ENCODE data around the gene BHLHE23.

BHLHE23 gene

DNA sequence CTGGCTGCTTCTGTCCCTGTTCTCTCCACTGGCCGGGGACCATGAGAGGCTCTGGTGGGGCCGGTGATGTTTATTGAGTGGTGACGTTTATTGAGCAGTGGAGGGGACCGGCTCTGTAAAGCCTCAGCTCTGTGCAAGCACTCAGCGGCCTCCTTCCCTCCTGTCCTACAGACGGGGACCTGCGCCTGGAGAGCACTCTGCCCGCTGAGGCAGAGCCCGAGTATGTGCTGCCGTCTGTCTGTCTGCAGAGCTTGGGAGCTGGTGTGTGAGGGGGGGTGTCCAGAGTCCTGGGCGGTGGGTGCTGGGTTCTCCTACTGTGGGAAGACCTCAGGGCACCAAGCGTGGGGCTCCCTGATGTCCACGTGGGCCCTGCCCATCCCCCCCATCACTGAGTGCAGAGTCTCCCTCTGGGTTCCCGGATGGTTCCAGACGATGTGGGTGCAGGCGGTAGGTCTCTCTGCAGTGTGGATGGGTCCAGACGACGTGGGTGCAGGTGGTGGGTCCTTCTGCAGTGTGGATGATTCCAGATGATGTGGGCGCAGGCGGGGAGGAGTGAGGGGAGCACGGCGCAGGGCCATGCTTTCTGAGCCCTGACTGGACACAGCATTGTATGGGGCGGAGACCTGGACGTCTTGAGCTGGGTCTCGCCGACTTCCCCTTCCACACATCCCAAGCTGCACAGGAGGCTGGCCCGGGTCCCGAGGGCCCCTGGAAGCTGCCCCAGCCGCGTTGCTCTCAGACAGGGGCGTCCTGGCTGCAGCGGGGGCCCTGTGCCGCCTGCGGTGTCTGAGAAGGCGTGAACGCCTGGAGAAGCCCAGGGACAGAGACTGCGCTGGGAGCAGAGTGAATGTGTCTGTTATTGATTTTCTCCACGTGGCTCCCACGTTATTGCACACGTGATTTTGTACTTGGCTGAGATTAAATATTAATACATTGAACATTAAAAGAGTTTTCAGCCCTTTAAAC, 14.9 kb upstream of the BHLHE23 start:
- no peak overlapping the region for H3K4me3 ChIP-seq (ENCODE audit: low read depth, low read length)
- TF ChIP-seq, protein P1, sequence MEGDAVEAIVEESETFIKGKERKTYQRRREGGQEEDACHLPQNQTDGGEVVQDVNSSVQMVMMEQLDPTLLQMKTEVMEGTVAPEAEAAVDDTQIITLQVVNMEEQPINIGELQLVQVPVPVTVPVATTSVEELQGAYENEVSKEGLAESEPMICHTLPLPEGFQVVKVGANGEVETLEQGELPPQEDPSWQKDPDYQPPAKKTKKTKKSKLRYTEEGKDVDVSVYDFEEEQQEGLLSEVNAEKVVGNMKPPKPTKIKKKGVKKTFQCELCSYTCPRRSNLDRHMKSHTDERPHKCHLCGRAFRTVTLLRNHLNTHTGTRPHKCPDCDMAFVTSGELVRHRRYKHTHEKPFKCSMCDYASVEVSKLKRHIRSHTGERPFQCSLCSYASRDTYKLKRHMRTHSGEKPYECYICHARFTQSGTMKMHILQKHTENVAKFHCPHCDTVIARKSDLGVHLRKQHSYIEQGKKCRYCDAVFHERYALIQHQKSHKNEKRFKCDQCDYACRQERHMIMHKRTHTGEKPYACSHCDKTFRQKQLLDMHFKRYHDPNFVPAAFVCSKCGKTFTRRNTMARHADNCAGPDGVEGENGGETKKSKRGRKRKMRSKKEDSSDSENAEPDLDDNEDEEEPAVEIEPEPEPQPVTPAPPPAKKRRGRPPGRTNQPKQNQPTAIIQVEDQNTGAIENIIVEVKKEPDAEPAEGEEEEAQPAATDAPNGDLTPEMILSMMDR (IDR thresholded peaks at IDR 0.05; ENCODE audit: low read depth, low read length) = no peak
- in situ Hi-C loops (cut with HindIII; ENCODE audit: low sequenced_read_pairs) = no loop called here
- DNase-seq (ENCODE audit: low read depth, low spot score) = no peak

DNA sequence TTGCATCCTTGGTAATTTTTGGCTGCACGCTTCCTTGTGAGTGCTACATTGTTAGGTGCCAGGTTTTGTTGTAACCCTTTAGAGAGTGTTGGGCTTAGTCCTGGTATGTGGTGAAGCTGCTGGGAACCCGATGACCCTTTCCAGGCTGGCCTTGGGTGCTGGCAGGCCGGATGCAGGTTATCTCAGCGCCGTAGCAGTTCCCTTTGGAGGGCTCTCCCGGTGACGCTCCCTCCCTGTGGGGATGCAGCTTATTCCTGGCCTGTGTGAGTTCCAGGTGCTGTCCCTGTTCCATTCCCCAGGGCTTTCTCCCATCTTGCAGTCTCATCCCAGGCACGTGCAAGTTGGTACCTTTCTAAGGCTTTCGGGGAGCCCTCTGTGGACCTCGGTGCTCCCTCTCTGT, 13.9 kb upstream of the BHLHE23 start:
- TF ChIP-seq, protein P1 (IDR thresholded peaks at IDR 0.05; ENCODE audit: low read depth, low read length) = no peak
- in situ Hi-C loops (cut with HindIII; ENCODE audit: low sequenced_read_pairs) = no loop called here
- no peak for DNase-seq (ENCODE audit: low read depth, low spot score)
- no peak overlapping the region for H3K4me3 ChIP-seq (ENCODE audit: low read depth, low read length)

DNA sequence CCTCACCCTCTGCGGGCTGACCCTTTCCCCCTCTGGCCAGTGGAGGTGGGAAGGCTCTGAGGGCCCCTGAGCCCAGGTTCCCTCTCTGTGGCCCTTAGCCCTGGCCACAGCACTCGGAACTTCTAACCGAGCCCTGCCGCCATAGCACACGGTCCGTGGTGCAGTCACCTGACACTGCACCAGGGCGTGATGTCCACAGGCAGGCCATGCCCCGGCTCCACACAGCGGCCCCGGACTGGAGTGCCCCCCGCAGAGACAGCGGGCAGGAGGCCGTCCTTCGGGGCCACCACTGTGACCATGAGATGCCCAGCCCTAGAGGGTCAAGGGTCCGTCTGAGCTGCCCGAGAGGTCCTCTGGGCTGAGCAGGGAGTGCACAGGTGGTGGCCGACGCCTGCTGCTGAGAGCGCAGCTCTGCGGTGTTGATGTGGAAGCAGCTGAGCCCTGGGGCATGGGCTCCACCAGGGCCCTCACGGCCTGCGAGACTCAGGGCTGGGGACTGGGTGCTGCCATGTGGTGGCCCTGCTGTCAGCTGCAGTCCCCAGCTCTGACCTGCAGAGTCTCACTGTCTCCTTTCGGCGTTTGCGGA, 11.2 kb upstream of the BHLHE23 start:
- TF ChIP-seq, protein P1 (IDR thresholded peaks at IDR 0.05; ENCODE audit: low read depth, low read length) = no peak
- in situ Hi-C loops (cut with HindIII; ENCODE audit: low sequenced_read_pairs) = no loop called here
- no peak overlapping the region for H3K4me3 ChIP-seq (ENCODE audit: low read depth, low read length)
- DNase-seq (ENCODE audit: low read depth, low spot score) = no peak

DNA sequence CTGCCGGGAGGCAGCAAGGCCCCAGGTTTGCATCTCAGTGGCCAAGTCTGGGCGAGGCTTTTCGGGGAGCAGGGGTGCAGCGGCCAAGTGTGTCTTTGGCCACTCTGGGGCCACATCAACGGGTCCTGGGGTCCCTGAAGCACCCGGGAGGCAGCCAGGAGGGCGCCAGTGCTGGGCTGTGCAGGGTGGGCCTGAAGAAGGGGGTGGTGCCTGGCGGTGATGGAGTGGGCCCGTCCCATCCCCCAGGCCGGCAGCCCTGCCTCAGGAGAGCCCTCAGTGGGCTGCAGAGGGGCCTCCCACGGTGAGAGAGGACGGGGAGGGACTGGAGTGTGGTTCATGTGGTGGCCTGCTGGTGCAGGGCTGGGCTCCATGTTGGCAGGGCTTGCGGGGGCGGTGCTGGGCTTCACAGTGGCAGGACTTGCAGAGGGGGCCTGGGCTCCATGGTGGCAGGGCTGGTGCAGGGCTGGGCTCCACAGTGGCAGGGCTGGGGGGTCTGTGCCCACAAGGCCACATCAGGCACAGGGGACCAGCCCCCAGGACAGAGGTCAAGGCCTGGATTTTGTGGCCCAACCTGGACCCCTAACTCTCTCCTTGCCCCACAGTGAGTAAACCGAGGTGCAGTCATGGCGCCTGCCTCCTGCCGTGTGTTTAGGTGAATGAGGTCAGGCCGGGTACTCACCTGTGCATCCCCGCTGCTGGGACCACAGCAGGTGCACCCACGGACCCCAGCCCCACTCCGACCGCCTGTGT, 10.5 kb upstream of the BHLHE23 start:
- in situ Hi-C loops (cut with HindIII; ENCODE audit: low sequenced_read_pairs) = no loop called here
- TF ChIP-seq, protein P1 (IDR thresholded peaks at IDR 0.05; ENCODE audit: low read depth, low read length) = no peak
- H3K4me3 ChIP-seq (ENCODE audit: low read depth, low read length) = no peak overlapping the region
- no peak for DNase-seq (ENCODE audit: low read depth, low spot score)

DNA sequence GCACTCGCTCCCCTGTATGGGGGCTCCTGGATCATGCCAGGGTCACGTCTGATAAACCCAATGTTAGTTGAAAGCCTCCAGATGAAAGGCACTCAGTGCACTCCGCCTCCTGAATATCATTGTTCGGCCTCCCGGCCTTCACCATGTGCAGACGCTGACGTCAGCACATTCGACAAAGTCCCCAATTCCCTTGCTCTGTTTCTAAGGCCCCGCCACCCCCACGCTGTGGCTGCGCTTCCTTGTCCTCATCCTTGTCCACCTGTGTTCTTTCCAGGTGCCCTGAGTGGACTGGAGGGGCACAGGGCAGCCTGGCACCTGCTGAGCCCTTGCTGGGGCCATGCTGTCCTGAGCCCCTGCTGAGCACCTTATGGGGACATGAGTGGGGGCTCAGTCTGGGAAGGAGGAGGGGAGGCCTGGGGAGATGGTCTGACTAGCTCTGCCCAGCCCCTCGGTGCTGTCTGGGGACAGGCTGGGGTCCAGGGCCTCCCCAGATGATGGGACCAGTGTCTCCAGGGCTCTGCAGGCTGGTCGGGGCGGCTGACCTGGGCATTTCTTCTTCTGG, 9.8 kb upstream of the BHLHE23 start:
- H3K4me3 ChIP-seq (ENCODE audit: low read depth, low read length) = no peak overlapping the region
- TF ChIP-seq, protein P1 (IDR thresholded peaks at IDR 0.05; ENCODE audit: low read depth, low read length) = no peak
- in situ Hi-C loops (cut with HindIII; ENCODE audit: low sequenced_read_pairs) = no loop called here
- no peak for DNase-seq (ENCODE audit: low read depth, low spot score)

DNA sequence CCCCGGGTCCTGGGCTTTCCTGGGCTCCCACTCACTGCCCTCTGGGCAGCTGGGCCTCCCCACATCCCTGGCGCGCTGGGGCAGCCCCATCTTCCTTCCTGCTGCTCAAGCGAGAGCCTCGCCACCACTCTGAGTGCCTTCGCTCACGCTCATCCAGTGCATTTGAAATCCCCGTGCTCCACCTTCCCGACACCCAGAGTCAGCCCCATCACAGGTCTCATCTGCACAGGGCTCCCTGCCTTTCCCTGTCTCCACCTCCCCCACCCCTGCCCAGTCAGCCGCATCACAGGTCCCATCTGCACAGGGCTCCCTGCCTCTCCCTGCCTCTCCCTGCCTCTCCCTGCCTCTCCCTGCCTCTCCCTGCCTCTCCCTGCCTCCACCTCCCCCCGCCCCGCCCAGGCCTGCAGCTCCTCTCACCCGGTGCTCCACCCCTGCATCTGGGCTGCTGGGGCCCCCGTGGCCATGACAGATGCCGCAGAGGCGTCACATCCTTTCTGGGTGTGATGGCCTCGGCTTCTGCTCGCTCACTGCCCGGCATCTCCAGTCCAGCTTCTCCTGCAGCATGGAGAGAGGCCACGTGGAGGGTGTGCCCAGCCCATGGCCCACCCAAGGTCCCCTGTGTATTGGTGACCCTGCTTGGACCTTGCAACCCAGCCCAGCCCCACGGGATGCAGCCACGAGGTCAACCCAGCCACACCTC, 9.0 kb upstream of the BHLHE23 start:
- no peak for DNase-seq (ENCODE audit: low read depth, low spot score)
- in situ Hi-C loops (cut with HindIII; ENCODE audit: low sequenced_read_pairs) = no loop called here
- no peak overlapping the region for H3K4me3 ChIP-seq (ENCODE audit: low read depth, low read length)
- TF ChIP-seq, protein P1 (IDR thresholded peaks at IDR 0.05; ENCODE audit: low read depth, low read length) = no peak

All from astrocyte of the spinal cord (primary cell).